GM10248 (cell line): ENCODE measurements around the gene PCED1B.

ENCODE experiments used
- CTCF ChIA-PET: fragments of 300-600 bp; sonication (Branson Sonifier 250); formaldehyde crosslinking; extraction: SDS; loops from one replicate; lab custom pipeline; 2021; ENCODE audit warnings: antibody characterized with exemption; lab: Yijun Ruan, JAX
- POLR2A ChIA-PET: fragments of 350-650 bp; sonication (Branson Sonifier 250); formaldehyde crosslinking; extraction: SDS; loops from one replicate; lab custom pipeline; 2020; ENCODE audit warnings: antibody characterized with exemption; lab: Yijun Ruan, JAX
- DNase-seq: peaks from one replicate; pipeline ENCODE4 v3.0.0; 2012; ENCODE audit errors: extremely low spot score
- CTCF ChIP-seq: IDR thresholded peaks from 2 replicates; pipeline ENCODE4 v1.5.1; 2012; ENCODE audit warnings: mild to moderate bottlenecking, low read depth; ENCODE audit errors: extremely low read depth, missing control alignments, control extremely low read depth

PCED1B gene

GRCh38 chr12:47123730-47124129, 44.3 kb downstream of the PCED1B start:
- ChIA-PET POLR2A (no interaction called here), CTCF (no interaction called here)
- DNase-seq, result no peak
- no peak for TF ChIP-seq CTCF

GRCh38 chr12:47124451-47124850, 45.0 kb downstream of the PCED1B start:
- POLR2A ChIA-PET, result no interaction called here
- DNase-seq, result no peak
- TF ChIP-seq CTCF, result no peak
- CTCF ChIA-PET, result no interaction called here

- TF ChIP-seq CTCF, result no peak
- CTCF ChIA-PET, result no interaction called here
- POLR2A ChIA-PET, result no interaction called here
- no peak for DNase-seq
These were observed 46.8 kb downstream of the PCED1B start for GRCh38 chr12:47126246-47126645.

GRCh38 chr12:47131011-47131410, 51.6 kb downstream of the PCED1B start:
- CTCF ChIA-PET, result no interaction called here
- DNase-seq, result no peak
- POLR2A ChIA-PET, result no interaction called here
- no peak for TF ChIP-seq CTCF

- POLR2A ChIA-PET, result no interaction called here
- CTCF ChIA-PET, result no interaction called here
- no peak for DNase-seq
- no peak for TF ChIP-seq CTCF
These were observed 54.6 kb downstream of the PCED1B start for GRCh38 chr12:47134005-47134404.

- TF ChIP-seq CTCF, result no peak
- ChIA-PET POLR2A (no interaction called here), CTCF (no interaction called here)
- no peak for DNase-seq
These were observed 56.2 kb downstream of the PCED1B start for GRCh38 chr12:47135578-47135977.
